T-cell (primary cell): ENCODE measurements around the gene ACSM2A. TPM values are rescaled to one million over a fixed set of nuclear protein-coding genes. Genes with fewer than 3 reads are reported as not detected.
"Not testable (repeated sequence)": the region's sequence is repeated elsewhere in the genome, so short reads cannot be mapped to it uniquely, and the experiment has no call there.

ENCODE experiments used
- ATAC-seq, 4 experiments: fragments of 200-7000 bp in 3 of 4; fragments of 150-1000 bp in 1 of 4; cut with Tn5 transposase; replicated peaks in 1 of 4; 1 replicate in 3 of 4; 2 replicates in 1 of 4; pipeline ENCODE4 v1.10.0; 2021; ENCODE audit warnings: moderate library complexity in 3 of 4, mild to moderate bottlenecking in 2 of 4, moderate number of reproducible peaks in 1 of 4
- CTCF ChIA-PET, 2 donors: fragments of 300-600 bp; sonication (Branson Sonifier 250); formaldehyde crosslinking; loops; one replicate each; lab custom pipeline; 2022; ENCODE audit warnings: antibody characterized with exemption in 2 of 2; lab: Charles Lee
- POLR2A ChIA-PET, 2 donors: fragments of 300-600 bp; sonication (Branson Sonifier 250); formaldehyde crosslinking; loops; one replicate each; lab custom pipeline; 2022; ENCODE audit warnings: antibody characterized with exemption in 2 of 2; lab: Charles Lee
- DNase-seq, 35 experiments: peaks; one replicate each; pipeline versions ENCODE4 v3.0.0 to v3.0.0-alpha.2; 2013 to 2023
- H3K27ac ChIP-seq: one replicate; pipeline ENCODE4 v1.5.1; 2013; ENCODE audit warnings: low read length
- H3K27me3 ChIP-seq, 2 experiments: replicated peaks in 1 of 2; 1 replicate in 1 of 2; 2 replicates in 1 of 2; pipeline versions ENCODE4 v1.6.1 to v1.7.0; 2013; ENCODE audit warnings: low read length in 1 of 2, mixed read lengths in 1 of 2; ENCODE audit not compliant: control insufficient read depth in 2 of 2, insufficient read depth in 2 of 2; ENCODE audit errors: extremely low read depth in 1 of 2
- H3K36me3 ChIP-seq, 2 donors: 1 replicate in 1 of 2; 2 replicates in 1 of 2; pipeline versions ENCODE4 v1.6.1 to v1.7.0; 2013; ENCODE audit warnings: low read length in 1 of 2; ENCODE audit not compliant: control insufficient read depth in 2 of 2, insufficient read depth in 1 of 2; ENCODE audit errors: extremely low read depth in 1 of 2
- H3K4me1 ChIP-seq, 2 experiments: 1 replicate in 1 of 2; 2 replicates in 1 of 2; pipeline versions ENCODE4 v1.6.1 to v1.7.0; 2013; ENCODE audit warnings: low read length in 2 of 2, mixed read lengths in 1 of 2; ENCODE audit not compliant: insufficient read depth in 2 of 2, control insufficient read depth in 1 of 2; ENCODE audit errors: extremely low read depth in 1 of 2
- H3K4me3 ChIP-seq, 2 donors: 1 replicate in 1 of 2; 2 replicates in 1 of 2; pipeline versions ENCODE4 v1.5.1 to v1.7.0; 2013; ENCODE audit warnings: mild to moderate bottlenecking in 2 of 2, low read length in 1 of 2, moderate library complexity in 1 of 2; ENCODE audit not compliant: control insufficient read depth in 1 of 2; ENCODE audit errors: extremely low read depth in 1 of 2
- H3K9me3 ChIP-seq: 2 replicates; pipeline ENCODE4 v1.7.0; 2013
- H3K27ac Mint-ChIP-seq, 2 donors: one replicate each; pipeline ENCODE4 v1.8.0; 2020 to 2021; ENCODE audit warnings: mild to moderate bottlenecking in 2 of 2, mixed read lengths in 2 of 2
- H3K27me3 Mint-ChIP-seq, 2 donors: one replicate each; pipeline ENCODE4 v1.8.0; 2021 to 2022; ENCODE audit warnings: mixed read lengths in 2 of 2
- H3K36me3 Mint-ChIP-seq: one replicate; pipeline ENCODE4 v1.8.0; 2021; ENCODE audit warnings: mixed read lengths
- H3K4me1 Mint-ChIP-seq, 3 donors: one replicate each; pipeline ENCODE4 v1.8.0; 2020 to 2022; ENCODE audit warnings: mixed read lengths in 3 of 3, mild to moderate bottlenecking in 1 of 3
- H3K4me3 Mint-ChIP-seq, 3 donors: one replicate each; pipeline ENCODE4 v1.8.0; 2020 to 2022; ENCODE audit warnings: mild to moderate bottlenecking in 3 of 3, mixed read lengths in 3 of 3, moderate library complexity in 3 of 3
- H3K9me3 Mint-ChIP-seq, 3 donors: one replicate each; pipeline ENCODE4 v1.8.0; 2020 to 2022; ENCODE audit warnings: mixed read lengths in 3 of 3
- WGBS: methylation state at CpG from one replicate; pipeline ENCODE4 v1.1.5; 2013; ENCODE audit warnings: missing lambda C conversion rate; ENCODE audit not compliant: insufficient coverage; 5-methylcytosine and 5-hydroxymethylcytosine counted together
- total RNA-seq, 35 experiments: library from RNA in 6 of 35; stranded (reverse) in 6 of 35; fragments of 120-200 nt in 1 of 35; gene quantifications; one replicate each; pipeline versions ENCODE4 v1.2.1 to v1.2.4 and lab custom pipeline; 2013 to 2026

Gene ACSM2A
- total RNA-seq, 5 donors from 2014 or later (not counting 1 experiment from before 2014, with no cell fraction given): 0.35 to 0.47 TPM; not detected in 3

DNA sequence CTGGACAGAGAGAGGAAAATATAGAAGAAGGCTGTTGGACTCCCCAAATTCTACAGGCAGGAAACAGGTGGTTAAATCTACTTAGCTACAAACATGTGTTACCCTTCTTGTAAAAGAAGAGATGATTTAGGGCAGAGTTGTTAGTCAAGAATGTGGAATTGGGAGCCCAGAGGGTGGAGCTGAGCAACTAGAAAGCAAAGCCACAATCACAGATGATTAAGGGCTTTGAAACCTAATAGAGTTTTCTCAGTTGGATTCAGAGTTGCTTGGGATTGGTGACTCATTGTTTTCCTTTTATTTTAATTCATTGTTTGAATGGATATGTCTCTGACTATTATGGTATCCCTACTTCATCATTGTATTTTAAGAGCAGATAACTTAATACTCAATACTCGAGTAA lies 35.8 kb upstream of the ACSM2A start:
- ChIA-PET CTCF (no interaction called here), POLR2A (interaction anchor here in 1 of 2 donors (0.7 kb wide), 1 partner anchor 245 kb away, joined by 6 read pairs; no protein-coding TSS in a partner anchor)
- H3K36me3 ChIP-seq: no peaks in the 10 kb centered on the region
- peaks cover 4 to 9% of the 10 kb centered on the region in 2 donors for H3K27me3 Mint-ChIP-seq
- H3K4me3 ChIP-seq: no peak overlapping the region
- H3K4me1 ChIP-seq: no peaks in the 10 kb centered on the region
- H3K27me3 ChIP-seq: peaks cover 2 to 5% of the 10 kb centered on the region in 2 experiments
- DNase-seq (no peak), ATAC-seq (no peak)
- H3K36me3 Mint-ChIP-seq: no peaks in the 10 kb centered on the region
- H3K9me3 ChIP-seq: no peaks in the 10 kb centered on the region
- no peaks in the 10 kb centered on the region for H3K4me1 Mint-ChIP-seq
- no CpG with 5 or more reads among the region's 1 CpG for WGBS
- H3K9me3 Mint-ChIP-seq: no peaks in the 10 kb centered on the region
- no peak overlapping the region for H3K27ac ChIP-seq
- no peak overlapping the region for H3K27ac Mint-ChIP-seq
- H3K4me3 Mint-ChIP-seq: no peak overlapping the region

DNA sequence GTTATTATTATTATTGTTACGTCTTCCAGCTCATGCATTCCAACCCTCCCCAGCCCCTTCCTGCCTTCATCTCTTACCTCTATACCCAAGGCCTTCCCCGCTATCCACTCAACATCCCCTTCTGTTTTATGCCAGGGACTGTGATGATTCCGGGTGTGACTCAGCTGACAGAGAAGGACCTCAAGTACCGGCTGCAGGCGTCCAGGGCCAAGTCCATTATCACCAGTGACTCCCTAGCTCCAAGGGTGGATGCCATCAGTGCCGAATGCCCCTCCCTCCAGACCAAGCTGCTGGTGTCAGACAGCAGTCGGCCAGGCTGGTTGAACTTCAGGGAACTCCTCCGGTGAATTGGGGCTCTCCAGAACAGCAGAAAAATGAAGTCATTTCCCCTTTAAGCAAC lies 32.2 kb upstream of the ACSM2A start:
- H3K27me3 ChIP-seq, H3K27ac ChIP-seq, H3K9me3 ChIP-seq, CTCF ChIA-PET, H3K27ac Mint-ChIP-seq, H3K4me1 Mint-ChIP-seq, DNase-seq, ATAC-seq, POLR2A ChIA-PET, H3K36me3 Mint-ChIP-seq, H3K4me3 ChIP-seq, H3K4me3 Mint-ChIP-seq, H3K27me3 Mint-ChIP-seq, H3K4me1 ChIP-seq, H3K36me3 ChIP-seq, H3K9me3 Mint-ChIP-seq: not testable (repeated sequence)
- WGBS: 82% methylated on average over 2 of the region's 8 CpGs

DNA sequence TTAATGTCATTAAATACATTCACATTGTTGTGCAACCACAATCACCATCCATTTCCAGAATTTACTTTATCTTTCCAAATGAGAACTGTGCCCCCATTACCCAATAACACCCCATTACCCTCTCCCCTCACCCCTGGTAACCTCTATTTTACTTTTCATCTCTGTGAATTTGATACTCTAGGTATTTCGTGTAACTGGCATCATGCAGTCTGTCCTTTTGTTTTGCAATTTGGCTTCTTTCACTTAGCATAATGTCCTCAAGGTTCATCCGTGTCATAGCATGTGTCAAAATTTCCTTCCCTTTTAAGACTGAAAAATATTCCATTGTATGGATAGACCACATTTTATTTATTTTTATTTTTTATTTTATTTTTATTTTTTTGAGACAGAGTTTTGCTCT lies 29.6 kb upstream of the ACSM2A start:
- CTCF ChIA-PET, H3K4me3 ChIP-seq, H3K4me1 Mint-ChIP-seq, H3K36me3 ChIP-seq, H3K4me1 ChIP-seq, H3K4me3 Mint-ChIP-seq, H3K27me3 ChIP-seq, ATAC-seq, H3K36me3 Mint-ChIP-seq, H3K27me3 Mint-ChIP-seq, H3K27ac ChIP-seq, DNase-seq, H3K9me3 Mint-ChIP-seq, H3K27ac Mint-ChIP-seq, H3K9me3 ChIP-seq, POLR2A ChIA-PET: not testable (repeated sequence)
- no CpG with 5 or more reads among the region's 2 CpGs for WGBS

DNA sequence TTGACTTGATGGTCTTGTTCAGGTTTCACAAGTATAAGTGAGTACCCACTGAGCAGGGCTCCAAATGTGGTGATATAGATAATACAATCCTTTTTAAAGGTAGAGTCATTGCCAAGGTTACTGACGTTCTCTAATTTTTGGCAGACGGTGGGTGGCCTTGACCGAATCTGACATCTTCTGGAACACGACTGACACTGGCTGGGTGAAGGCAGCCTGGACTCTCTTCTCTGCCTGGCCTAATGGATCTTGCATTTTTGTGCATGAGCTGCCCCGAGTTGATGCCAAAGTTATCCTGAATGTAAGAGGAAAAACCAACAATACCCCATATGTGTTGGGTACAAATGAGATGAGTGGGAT lies 27.6 kb upstream of the ACSM2A start:
- POLR2A ChIA-PET, H3K4me3 Mint-ChIP-seq, ATAC-seq, H3K27ac Mint-ChIP-seq, H3K9me3 ChIP-seq, DNase-seq, H3K4me3 ChIP-seq, H3K36me3 Mint-ChIP-seq, H3K9me3 Mint-ChIP-seq, H3K27me3 Mint-ChIP-seq, H3K4me1 Mint-ChIP-seq, CTCF ChIA-PET, H3K27me3 ChIP-seq, H3K4me1 ChIP-seq, H3K27ac ChIP-seq, H3K36me3 ChIP-seq: not testable (repeated sequence)
- WGBS: 93% methylated on average over 4 of the region's 5 CpGs

DNA sequence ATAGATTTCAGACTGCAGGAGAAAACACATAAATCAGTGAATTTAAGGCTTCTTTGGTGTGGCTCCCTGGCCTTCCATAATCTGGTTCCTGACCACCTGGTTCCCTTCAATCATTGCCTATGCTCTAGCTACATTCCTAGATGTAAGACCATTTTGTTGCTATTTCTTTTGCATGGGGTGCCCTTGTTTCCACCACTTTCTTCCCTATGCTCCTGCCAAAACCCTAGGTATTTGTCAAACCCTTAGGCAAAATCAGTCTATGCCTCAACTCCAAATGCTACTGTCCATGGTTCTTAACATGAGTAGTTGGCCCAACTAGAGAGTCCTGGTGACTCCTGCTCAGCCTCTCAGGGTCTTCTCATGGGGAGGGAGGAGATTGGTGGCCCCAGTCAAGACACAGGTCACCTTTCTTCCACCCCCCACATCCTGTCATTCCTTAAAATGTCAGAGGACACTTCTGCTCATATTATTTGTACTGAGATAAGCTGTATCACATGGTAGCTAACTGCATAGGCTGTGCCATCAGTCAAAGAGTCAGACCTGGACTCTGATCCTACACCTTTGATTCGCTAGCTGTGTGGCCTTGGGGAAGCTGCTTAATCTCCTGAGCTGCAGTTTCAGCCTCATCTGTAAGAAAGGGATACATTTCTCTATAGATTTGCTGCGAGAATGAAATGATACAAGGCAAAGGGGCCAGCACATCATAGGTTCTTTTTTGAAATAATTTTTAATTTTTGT lies 27.0 kb upstream of the ACSM2A start:
- H3K36me3 ChIP-seq: no peaks in the 10 kb centered on the region
- H3K27me3 ChIP-seq: peaks cover 0 to 4% of the 10 kb centered on the region in 2 experiments
- no peaks in the 10 kb centered on the region for H3K4me1 Mint-ChIP-seq
- peaks cover 2 to 8% of the 10 kb centered on the region in 2 donors for H3K27me3 Mint-ChIP-seq
- DNase-seq: no peak
- no peaks in the 10 kb centered on the region for H3K36me3 Mint-ChIP-seq
- POLR2A ChIA-PET: no interaction called here
- ATAC-seq: no peak
- CTCF ChIA-PET: no interaction called here
- H3K27ac ChIP-seq: no peak overlapping the region
- H3K4me3 Mint-ChIP-seq: no peak overlapping the region
- H3K27ac Mint-ChIP-seq: no peak overlapping the region
- H3K9me3 ChIP-seq: no peaks in the 10 kb centered on the region
- no peak overlapping the region for H3K4me3 ChIP-seq
- WGBS: 100% methylated on average over 1 of the region's 2 CpGs
- H3K9me3 Mint-ChIP-seq: no peaks in the 10 kb centered on the region
- no peaks in the 10 kb centered on the region for H3K4me1 ChIP-seq

DNA sequence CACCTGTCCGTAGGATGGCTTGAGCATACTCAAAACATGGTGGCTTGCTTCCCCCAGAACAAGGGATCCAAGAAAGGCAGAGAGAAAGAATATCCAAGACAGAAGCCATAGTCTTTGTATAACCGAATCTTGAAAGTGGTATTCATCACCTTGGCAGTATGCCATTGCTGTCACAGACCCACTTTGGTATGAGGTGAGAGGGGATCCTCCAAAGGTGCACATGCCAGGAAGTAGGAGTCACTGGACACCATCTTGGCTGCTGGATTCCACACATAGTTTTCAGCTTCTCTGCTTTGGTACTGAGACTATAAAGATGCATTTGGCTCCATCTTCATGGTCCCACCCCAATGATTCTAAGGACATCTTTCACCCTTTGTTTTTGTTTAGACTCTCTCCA lies 23.9 kb upstream of the ACSM2A start:
- H3K27me3 Mint-ChIP-seq, ATAC-seq, H3K36me3 ChIP-seq, H3K27ac ChIP-seq, H3K4me1 Mint-ChIP-seq, H3K9me3 ChIP-seq, H3K27ac Mint-ChIP-seq, H3K4me3 ChIP-seq, H3K4me3 Mint-ChIP-seq, H3K9me3 Mint-ChIP-seq, H3K27me3 ChIP-seq, DNase-seq, CTCF ChIA-PET, H3K36me3 Mint-ChIP-seq, H3K4me1 ChIP-seq, POLR2A ChIA-PET: not testable (repeated sequence)
- no CpG with 5 or more reads among the region's 2 CpGs for WGBS

DNA sequence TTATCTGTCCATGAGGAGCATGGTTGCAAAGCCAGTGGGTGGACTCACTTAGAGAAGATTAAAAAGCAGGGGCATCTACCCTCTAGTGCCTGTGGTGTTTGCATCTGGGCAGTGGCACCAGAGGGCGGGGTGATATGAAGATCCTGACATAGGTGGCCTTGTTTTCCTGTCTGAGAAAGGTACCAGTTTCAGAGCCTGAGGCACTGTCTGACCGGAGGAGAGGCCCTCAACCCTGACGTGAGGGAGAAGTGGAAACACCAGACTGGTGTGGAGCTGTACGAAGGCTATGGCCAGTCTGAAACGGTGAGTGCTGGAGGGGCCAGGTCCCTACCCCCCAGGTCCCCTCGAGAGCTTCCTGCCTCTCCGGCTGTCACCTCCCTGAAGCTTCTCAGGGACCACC lies 21.8 kb upstream of the ACSM2A start:
- not testable (repeated sequence) for H3K27ac ChIP-seq, H3K4me1 Mint-ChIP-seq, ATAC-seq

More for the DNA sequence above, 21.8 kb upstream of the ACSM2A start:
- CTCF ChIA-PET, H3K36me3 ChIP-seq, DNase-seq, H3K9me3 Mint-ChIP-seq, H3K27ac Mint-ChIP-seq, H3K4me1 ChIP-seq, POLR2A ChIA-PET, H3K4me3 ChIP-seq, H3K27me3 Mint-ChIP-seq, H3K9me3 ChIP-seq, H3K27me3 ChIP-seq, H3K36me3 Mint-ChIP-seq, H3K4me3 Mint-ChIP-seq: not testable (repeated sequence)
- 60% methylated on average over 3 of the region's 7 CpGs for WGBS
